ENCODE measurements around the gene FURIN.
"Not testable (repeated sequence)": the region's sequence is repeated elsewhere in the genome, so short reads cannot be mapped to it uniquely, and the experiment has no call there.

The FURIN gene

DNA sequence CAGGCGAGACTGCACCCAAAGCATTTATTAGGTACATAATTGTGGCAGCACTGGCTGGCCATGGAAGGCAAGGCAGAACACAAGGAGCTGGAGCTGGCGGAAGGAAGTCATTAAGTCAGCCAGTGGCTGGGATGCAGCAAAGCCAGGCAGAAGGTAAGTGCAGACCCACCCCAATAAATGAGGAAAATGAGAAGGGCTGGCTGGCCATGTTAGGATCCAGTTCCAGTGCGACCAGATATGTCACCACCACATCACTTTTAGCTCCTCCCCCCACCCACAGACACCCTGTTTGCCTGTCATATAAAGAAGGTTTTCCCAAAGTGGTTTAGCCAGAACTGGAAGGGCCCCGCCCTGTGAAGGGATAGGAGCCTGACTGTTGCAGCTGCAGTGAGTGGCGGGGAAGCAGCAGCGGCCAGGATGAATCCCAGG lies at the start of gene FURIN:
Gene FURIN (plus strand): TSS at position 328 of the 429 bp plus-strand sequence. CDS start 7,153 bp downstream, outside the sequence.
- Mint-ChIP-seq H3K36me3 (ENCODE audit: low read depth) (peaks cover 22% of the 10 kb centered on the region), H3K27ac (peak within 1 kb of the TSS; percentile 97), H3K4me1 (ENCODE audit: low read depth) (peaks cover 54% of the 10 kb centered on the region), H3K9me3 (no peaks in the 10 kb centered on the region), H3K27me3 (ENCODE audit: low read depth) (no peaks in the 10 kb centered on the region), H3K4me3 (peak within 1 kb of the TSS; percentile 92)
- DNase-seq (ENCODE audit: low spot score) = no peak

GRCh38 chr15:90819390-90819789 lies 49.0 kb upstream of the FURIN start:
- no peaks in the 10 kb centered on the region for H3K27me3 Mint-ChIP-seq (ENCODE audit: low read depth)
- H3K27ac Mint-ChIP-seq = peak overlapping the region; percentile 81
- H3K4me3 Mint-ChIP-seq = peak overlapping the region; percentile 34
- no peaks in the 10 kb centered on the region for H3K9me3 Mint-ChIP-seq
- H3K36me3 Mint-ChIP-seq (ENCODE audit: low read depth) = peaks cover 19% of the 10 kb centered on the region
- peaks cover 67% of the 10 kb centered on the region for H3K4me1 Mint-ChIP-seq (ENCODE audit: low read depth)
- no peak for DNase-seq (ENCODE audit: low spot score)

GRCh38 chr15:90819850-90820249 lies 48.5 kb upstream of the FURIN start:
- peaks cover 66% of the 10 kb centered on the region for H3K4me1 Mint-ChIP-seq (ENCODE audit: low read depth)
- H3K4me3 Mint-ChIP-seq = no peak overlapping the region
- peak overlapping the region; percentile 81 for H3K27ac Mint-ChIP-seq
- no peaks in the 10 kb centered on the region for H3K27me3 Mint-ChIP-seq (ENCODE audit: low read depth)
- H3K9me3 Mint-ChIP-seq = no peaks in the 10 kb centered on the region
- no peak for DNase-seq (ENCODE audit: low spot score)
- H3K36me3 Mint-ChIP-seq (ENCODE audit: low read depth) = peaks cover 14% of the 10 kb centered on the region

- Mint-ChIP-seq H3K4me3 (no peak overlapping the region), H3K4me1 (ENCODE audit: low read depth) (peaks cover 61% of the 10 kb centered on the region), H3K27ac (peak overlapping the region; percentile 10), H3K36me3 (ENCODE audit: low read depth) (peaks cover 8% of the 10 kb centered on the region), H3K9me3 (no peaks in the 10 kb centered on the region), H3K27me3 (ENCODE audit: low read depth) (no peaks in the 10 kb centered on the region)
- DNase-seq (ENCODE audit: low spot score) = no peak
Measured at GRCh38 chr15:90820481-90820880, 47.9 kb upstream of the FURIN start.

- DNase-seq (ENCODE audit: low spot score) = no peak
- no peaks in the 10 kb centered on the region for H3K9me3 Mint-ChIP-seq
- H3K27me3 Mint-ChIP-seq (ENCODE audit: low read depth) = no peaks in the 10 kb centered on the region
- peaks cover 48% of the 10 kb centered on the region for H3K4me1 Mint-ChIP-seq (ENCODE audit: low read depth)
- no peak overlapping the region for H3K4me3 Mint-ChIP-seq
- peak overlapping the region; percentile 68 for H3K27ac Mint-ChIP-seq
- H3K36me3 Mint-ChIP-seq (ENCODE audit: low read depth) = peaks cover 3% of the 10 kb centered on the region
Measured at GRCh38 chr15:90822204-90822955, 46.0 kb upstream of the FURIN start.

DNA sequence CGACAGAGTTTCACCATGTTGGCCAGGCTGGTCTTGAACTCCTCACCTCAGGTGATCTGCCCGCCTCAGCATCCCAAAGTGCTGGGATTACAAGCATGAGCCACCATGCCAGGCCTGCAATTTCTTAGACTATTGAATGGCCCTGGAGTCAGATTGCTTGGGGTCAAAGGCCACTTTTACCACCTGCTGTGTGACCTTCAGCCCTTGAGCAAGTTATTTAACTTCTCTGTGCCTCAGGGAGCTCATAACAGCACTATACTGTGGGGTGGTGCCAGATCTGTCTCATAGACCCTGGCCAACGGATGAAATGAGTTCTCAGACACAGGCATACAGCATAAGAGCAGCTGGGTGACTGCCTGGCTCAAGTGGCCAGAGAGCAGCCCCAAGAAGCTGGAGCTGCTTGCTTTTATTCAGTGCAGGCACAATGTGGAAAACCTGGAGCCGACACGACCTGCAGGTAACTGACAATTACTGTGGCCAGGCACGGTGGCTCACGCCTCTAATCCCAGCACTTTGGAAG lies 44.9 kb upstream of the FURIN start:
- Mint-ChIP-seq H3K4me3 (no peak overlapping the region), H3K9me3 (no peaks in the 10 kb centered on the region), H3K4me1 (ENCODE audit: low read depth) (peaks cover 42% of the 10 kb centered on the region)

GRCh38 chr15:90825115-90825899 lies 43.1 kb upstream of the FURIN start:
- H3K4me1 Mint-ChIP-seq (ENCODE audit: low read depth) = peaks cover 44% of the 10 kb centered on the region
- H3K36me3 Mint-ChIP-seq (ENCODE audit: low read depth); DNase-seq (ENCODE audit: low spot score); H3K4me3 Mint-ChIP-seq; H3K9me3 Mint-ChIP-seq; H3K27ac Mint-ChIP-seq; H3K27me3 Mint-ChIP-seq (ENCODE audit: low read depth): not testable (repeated sequence)

More for the DNA sequence above, 44.9 kb upstream of the FURIN start:
- Mint-ChIP-seq H3K27me3 (ENCODE audit: low read depth) (no peaks in the 10 kb centered on the region), H3K36me3 (ENCODE audit: low read depth) (peaks cover 3% of the 10 kb centered on the region), H3K27ac (peak overlapping the region; percentile 10)
- DNase-seq (ENCODE audit: low spot score) = no peak

DNA sequence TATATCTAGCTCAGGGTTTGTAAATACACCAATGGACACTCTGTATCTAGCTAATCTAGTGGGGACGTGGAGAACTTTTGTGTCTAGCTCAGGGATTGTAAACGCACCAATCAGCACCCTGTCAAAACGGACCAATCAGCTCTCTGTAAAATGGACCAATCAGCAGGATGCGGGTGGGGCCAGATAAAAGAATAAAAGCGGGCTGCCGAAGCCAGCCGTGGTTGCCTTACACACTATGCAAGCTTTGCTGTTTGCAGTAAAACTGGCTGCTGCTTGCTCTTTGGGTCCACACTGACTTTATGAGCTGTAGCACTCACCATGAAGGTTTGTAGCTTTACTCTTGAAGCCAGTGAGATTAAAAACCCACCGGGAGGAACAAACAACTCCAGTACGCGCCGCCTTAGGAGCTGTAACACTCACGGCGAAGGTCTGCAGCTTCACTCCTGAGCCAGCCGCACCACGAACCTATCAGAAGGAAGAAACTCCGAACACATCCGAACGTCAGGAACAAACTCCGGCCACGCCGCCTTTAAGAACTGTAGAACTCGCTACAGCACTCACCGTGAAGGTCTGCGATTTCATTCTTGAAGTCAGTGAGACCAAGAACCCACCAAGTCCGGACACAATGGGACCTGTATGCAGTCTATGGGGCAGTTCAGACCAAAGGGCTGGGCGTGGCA lies 42.0 kb upstream of the FURIN start:
- DNase-seq (ENCODE audit: low spot score); H3K36me3 Mint-ChIP-seq (ENCODE audit: low read depth); H3K27me3 Mint-ChIP-seq (ENCODE audit: low read depth); H3K4me3 Mint-ChIP-seq; H3K9me3 Mint-ChIP-seq: not testable (repeated sequence)
- H3K4me1 Mint-ChIP-seq (ENCODE audit: low read depth) = peaks cover 47% of the 10 kb centered on the region
- H3K27ac Mint-ChIP-seq = peak overlapping the region; percentile 53

DNA sequence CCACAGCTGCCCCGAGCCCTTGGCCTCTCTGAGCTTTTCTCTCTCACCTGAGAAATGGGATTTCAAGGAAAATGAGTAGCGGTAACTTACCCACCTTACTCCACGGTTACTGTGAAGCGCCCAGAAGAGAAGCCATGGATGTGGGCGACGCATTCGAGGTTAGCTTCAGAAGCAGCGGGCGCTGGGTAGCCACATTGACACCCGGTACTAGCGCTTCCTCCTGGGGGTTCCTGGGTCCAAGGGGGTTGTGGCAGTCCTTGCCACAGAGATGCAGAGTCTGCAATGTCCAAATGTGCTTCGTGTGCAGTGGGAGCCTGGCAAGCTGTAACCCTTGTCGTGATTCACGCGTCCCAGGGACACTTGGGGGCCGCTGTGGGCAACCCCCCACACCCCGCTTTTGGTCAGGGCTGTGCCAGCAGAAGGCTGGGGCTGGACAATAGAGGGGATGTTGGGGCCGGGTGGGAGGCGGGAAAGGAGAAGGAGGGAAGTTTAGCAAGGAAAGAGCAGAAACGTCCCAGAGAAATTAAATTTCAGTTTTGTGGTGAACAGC lies 41.4 kb upstream of the FURIN start:
- H3K4me1 Mint-ChIP-seq (ENCODE audit: low read depth) = peaks cover 44% of the 10 kb centered on the region
- H3K4me3 Mint-ChIP-seq = no peak overlapping the region
- no peak for DNase-seq (ENCODE audit: low spot score)
- H3K27me3 Mint-ChIP-seq (ENCODE audit: low read depth) = no peaks in the 10 kb centered on the region
- no peak overlapping the region for H3K27ac Mint-ChIP-seq
- H3K9me3 Mint-ChIP-seq = no peaks in the 10 kb centered on the region
- peaks cover 4% of the 10 kb centered on the region for H3K36me3 Mint-ChIP-seq (ENCODE audit: low read depth)

- DNase-seq (ENCODE audit: low spot score) = no peak
- H3K4me1 Mint-ChIP-seq (ENCODE audit: low read depth) = peaks cover 42% of the 10 kb centered on the region
- peaks cover 7% of the 10 kb centered on the region for H3K36me3 Mint-ChIP-seq (ENCODE audit: low read depth)
- no peaks in the 10 kb centered on the region for H3K9me3 Mint-ChIP-seq
- H3K27ac Mint-ChIP-seq = no peak overlapping the region
- H3K4me3 Mint-ChIP-seq = no peak overlapping the region
- H3K27me3 Mint-ChIP-seq (ENCODE audit: low read depth) = no peaks in the 10 kb centered on the region
Measured at GRCh38 chr15:90828111-90828510, 40.3 kb upstream of the FURIN start.

DNA sequence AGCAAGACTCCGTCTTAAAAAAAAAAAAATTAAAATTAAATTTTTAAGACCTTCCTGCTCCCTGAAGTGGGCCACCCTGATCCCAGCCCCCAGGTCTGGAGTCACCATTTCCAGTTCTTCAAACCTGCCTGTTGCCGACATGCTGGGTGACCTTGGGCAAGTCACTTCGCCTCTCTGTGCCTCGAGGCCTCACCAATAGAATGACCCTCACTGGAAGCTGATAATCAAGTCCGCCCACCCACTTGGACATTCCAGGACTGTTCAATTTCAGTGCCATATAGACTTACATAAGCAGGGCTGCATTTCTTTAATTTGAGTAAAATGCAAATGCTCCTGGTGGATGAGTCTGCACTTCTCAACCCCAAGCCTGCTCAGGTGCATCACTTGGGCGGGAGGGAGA lies 39.3 kb upstream of the FURIN start:
- Mint-ChIP-seq H3K27me3 (ENCODE audit: low read depth) (no peaks in the 10 kb centered on the region), H3K36me3 (ENCODE audit: low read depth) (peaks cover 7% of the 10 kb centered on the region), H3K4me1 (ENCODE audit: low read depth) (peaks cover 47% of the 10 kb centered on the region), H3K9me3 (no peaks in the 10 kb centered on the region), H3K4me3 (peak overlapping the region; percentile 59), H3K27ac (peak overlapping the region; percentile 95)
- DNase-seq (ENCODE audit: low spot score) = no peak

DNA sequence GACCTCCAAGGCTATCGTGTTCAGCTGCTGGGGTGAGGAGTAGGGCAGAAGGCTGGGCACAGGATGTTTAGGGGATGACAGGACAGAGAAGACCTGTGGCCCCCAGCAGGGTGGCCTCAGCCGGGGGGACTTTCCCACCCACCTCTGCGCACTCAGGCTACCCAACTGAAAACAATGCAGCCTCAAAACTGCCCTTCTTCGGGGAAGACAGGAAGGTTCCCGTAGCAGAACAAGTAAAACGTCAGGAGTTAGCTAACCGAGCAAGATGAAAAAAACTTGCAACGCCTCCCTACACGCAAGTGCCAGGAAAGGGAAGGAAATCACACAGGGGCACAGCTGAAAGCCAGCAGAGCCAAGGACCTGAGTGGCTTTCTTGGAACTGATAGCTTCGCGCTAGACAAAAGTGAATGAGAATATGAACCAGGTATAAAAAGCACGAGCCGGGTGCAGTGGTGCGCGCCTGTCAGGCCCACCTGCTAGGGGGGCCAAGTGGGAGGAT lies 38.4 kb upstream of the FURIN start:
- peak; percentile 87 for DNase-seq (ENCODE audit: low spot score)
- H3K27me3 Mint-ChIP-seq (ENCODE audit: low read depth) = no peaks in the 10 kb centered on the region
- H3K36me3 Mint-ChIP-seq (ENCODE audit: low read depth) = peaks cover 7% of the 10 kb centered on the region
- H3K4me1 Mint-ChIP-seq (ENCODE audit: low read depth) = peaks cover 45% of the 10 kb centered on the region
- no peaks in the 10 kb centered on the region for H3K9me3 Mint-ChIP-seq
- H3K4me3 Mint-ChIP-seq = peak overlapping the region; percentile 78
- peak overlapping the region; percentile 95 for H3K27ac Mint-ChIP-seq

- peaks cover 7% of the 10 kb centered on the region for H3K36me3 Mint-ChIP-seq (ENCODE audit: low read depth)
- H3K4me1 Mint-ChIP-seq (ENCODE audit: low read depth) = peaks cover 64% of the 10 kb centered on the region
- H3K9me3 Mint-ChIP-seq = no peaks in the 10 kb centered on the region
- DNase-seq (ENCODE audit: low spot score) = no peak
- H3K27me3 Mint-ChIP-seq (ENCODE audit: low read depth) = no peaks in the 10 kb centered on the region
- no peak overlapping the region for H3K4me3 Mint-ChIP-seq
- H3K27ac Mint-ChIP-seq = no peak overlapping the region
Measured at GRCh38 chr15:90834626-90835025, 33.8 kb upstream of the FURIN start.
